ENCODE data around the gene MTREX.

GRCh38 chr5:55363856-55364255, 56.1 kb downstream of the MTREX start:
- TF ChIP-seq EZH2 (IDR thresholded peaks at IDR 0.05; ENCODE audit: borderline replicate concordance, insufficient read depth, low read depth, low read length, poor library complexity, severe bottlenecking), result no peak
- TF ChIP-seq, protein P1, sequence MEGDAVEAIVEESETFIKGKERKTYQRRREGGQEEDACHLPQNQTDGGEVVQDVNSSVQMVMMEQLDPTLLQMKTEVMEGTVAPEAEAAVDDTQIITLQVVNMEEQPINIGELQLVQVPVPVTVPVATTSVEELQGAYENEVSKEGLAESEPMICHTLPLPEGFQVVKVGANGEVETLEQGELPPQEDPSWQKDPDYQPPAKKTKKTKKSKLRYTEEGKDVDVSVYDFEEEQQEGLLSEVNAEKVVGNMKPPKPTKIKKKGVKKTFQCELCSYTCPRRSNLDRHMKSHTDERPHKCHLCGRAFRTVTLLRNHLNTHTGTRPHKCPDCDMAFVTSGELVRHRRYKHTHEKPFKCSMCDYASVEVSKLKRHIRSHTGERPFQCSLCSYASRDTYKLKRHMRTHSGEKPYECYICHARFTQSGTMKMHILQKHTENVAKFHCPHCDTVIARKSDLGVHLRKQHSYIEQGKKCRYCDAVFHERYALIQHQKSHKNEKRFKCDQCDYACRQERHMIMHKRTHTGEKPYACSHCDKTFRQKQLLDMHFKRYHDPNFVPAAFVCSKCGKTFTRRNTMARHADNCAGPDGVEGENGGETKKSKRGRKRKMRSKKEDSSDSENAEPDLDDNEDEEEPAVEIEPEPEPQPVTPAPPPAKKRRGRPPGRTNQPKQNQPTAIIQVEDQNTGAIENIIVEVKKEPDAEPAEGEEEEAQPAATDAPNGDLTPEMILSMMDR (IDR thresholded peaks at IDR 0.05), result no peak

Measured in B cell (primary cell).